Measurements from ENCODE around the gene NFU1. TPM values are rescaled to one million over a fixed set of nuclear protein-coding genes. Genes with fewer than 3 reads are reported as not detected.

Gene NFU1
- total RNA-seq, 4 donors from 2014 or later, result 36.5 to 84.8 (median 47.3) TPM

DNA sequence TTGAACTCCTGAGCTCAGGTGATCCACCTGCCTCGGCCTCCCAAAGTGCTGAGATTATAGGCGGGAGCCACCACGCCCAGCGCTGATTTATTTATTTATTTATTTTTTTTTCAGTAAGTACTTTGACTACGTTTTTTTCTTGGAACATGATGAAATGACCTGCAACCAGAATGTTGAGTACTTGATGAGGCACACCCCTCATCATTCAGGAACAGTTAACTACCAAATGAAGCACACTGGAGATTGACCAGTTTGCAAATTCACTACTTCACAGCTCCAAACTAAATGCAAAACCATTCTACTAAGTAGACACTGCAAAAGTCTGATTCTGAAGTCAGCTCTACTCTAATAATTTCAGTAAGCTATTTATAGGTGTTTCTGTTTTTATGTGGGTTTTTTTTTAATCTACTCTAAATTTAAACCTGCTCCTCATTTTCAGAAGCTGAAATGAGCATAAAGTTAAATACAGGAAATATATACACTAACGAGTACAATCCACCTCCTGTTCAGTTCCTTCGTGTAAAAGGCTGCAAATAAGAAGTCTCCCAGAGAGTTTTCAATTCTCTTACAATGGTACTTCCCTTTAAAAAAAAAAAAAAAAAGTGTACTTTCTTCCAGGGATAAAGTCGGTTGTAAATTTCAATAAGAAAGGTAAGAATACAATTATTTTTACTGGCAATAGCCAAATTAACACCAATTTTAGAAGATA lies 51.6 kb downstream of the NFU1 start:
- TF ChIP-seq, protein P1, sequence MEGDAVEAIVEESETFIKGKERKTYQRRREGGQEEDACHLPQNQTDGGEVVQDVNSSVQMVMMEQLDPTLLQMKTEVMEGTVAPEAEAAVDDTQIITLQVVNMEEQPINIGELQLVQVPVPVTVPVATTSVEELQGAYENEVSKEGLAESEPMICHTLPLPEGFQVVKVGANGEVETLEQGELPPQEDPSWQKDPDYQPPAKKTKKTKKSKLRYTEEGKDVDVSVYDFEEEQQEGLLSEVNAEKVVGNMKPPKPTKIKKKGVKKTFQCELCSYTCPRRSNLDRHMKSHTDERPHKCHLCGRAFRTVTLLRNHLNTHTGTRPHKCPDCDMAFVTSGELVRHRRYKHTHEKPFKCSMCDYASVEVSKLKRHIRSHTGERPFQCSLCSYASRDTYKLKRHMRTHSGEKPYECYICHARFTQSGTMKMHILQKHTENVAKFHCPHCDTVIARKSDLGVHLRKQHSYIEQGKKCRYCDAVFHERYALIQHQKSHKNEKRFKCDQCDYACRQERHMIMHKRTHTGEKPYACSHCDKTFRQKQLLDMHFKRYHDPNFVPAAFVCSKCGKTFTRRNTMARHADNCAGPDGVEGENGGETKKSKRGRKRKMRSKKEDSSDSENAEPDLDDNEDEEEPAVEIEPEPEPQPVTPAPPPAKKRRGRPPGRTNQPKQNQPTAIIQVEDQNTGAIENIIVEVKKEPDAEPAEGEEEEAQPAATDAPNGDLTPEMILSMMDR (IDR thresholded peaks at IDR 0.05), result no peak
- DNase-seq (ENCODE audit: low spot score) (no peak), ATAC-seq (ENCODE audit: low FRiP score) (no peak)

DNA sequence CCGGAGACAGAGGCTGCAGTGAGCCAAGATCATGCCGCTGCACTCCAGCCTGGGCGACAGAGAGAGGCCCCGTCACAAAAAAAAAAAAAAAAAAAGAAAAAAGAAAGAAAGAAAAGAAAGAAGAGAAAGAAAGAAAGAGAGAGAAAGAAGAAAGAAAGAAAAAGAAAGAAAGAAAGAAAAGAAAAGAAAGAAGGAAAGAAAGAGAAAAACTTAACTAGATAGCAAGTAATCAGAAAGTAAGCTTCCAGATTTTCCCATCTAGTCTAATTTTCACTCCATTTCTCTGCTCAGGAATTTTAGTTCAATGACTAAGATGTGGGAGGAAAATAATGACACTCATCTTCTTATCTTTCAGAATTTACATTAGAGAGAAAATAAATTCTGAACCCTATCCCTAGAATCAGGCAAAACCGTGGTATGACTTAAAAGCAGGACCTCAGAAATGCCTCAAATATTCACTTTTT lies 52.6 kb downstream of the NFU1 start:
- no peak for DNase-seq (ENCODE audit: low spot score)
- TF ChIP-seq, protein P1 (IDR thresholded peaks at IDR 0.05), result no peak
- no peak for ATAC-seq (ENCODE audit: low FRiP score)

DNA sequence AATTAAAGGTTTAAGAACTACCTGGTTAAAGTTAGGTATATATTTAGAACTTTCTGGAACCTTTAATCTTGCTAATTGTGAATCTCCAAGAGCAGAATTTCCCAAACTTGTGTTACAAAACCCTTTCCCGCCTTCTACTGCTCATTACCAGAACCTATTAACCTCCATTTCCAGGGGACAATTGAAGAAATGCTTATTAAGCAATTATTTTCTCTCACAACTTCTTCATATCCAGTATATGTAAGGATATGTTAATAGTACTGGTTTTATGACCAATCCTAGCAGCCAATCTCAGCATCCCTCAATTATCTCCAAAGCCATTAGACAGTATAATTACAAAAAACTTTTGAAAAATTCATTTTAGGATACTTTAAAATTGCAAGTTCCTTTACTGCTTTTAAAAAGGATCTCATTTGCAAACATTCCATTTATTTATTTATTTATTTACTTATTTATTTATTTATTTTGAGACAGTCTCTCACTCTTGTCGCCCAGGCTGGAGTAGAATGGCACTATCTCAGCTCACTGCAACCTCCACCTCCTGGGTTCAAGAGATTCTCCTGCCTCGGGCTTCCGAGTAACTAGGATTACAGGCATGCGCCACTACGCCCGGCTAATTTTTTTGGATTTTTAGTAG lies 53.9 kb downstream of the NFU1 start:
- no peak for ATAC-seq (ENCODE audit: low FRiP score)
- DNase-seq (ENCODE audit: low spot score), result no peak
- TF ChIP-seq, protein P1 (IDR thresholded peaks at IDR 0.05), result no peak

DNA sequence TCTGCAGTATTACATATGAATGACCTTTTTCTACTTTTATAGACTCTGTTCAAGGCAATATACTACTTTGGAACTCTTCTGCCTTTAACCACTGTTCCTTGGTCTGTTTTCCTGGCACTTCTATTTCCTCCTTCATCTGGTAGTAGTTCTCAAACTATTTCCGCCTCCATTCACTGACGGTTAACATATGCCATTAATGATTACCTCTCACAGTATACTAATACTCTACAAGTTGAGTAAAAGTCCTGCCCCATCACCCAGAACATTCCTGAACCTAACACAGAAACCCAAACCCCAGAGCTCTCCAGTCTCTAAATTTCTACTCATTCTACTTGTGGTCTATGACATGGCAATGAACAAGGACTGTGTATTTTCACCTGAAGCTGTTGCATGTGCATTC lies 54.7 kb downstream of the NFU1 start:
- DNase-seq (ENCODE audit: low spot score) (no peak), ATAC-seq (ENCODE audit: low FRiP score) (no peak)
- TF ChIP-seq, protein P1 (IDR thresholded peaks at IDR 0.05), result no peak

DNA sequence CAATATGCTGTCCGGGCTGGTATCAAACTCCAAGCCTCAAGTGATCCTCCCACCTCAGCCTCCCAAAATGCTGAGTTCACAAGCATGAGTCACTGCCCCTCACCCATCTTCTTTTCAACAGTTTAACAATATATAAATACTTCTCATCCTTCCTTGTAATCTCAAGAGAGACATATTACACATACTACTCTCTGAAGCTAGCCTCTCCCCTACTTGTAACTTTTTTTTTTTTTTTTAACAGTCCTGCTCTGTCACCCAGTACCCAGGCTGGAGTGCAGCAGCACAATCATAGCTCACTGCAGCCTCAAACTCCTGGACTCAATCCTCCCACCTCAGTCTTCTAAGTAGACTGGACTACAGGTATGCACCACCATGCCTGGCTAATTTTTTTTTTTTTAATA lies 55.9 kb downstream of the NFU1 start:
- TF ChIP-seq, protein P1 (IDR thresholded peaks at IDR 0.05), result no peak
- DNase-seq (ENCODE audit: low spot score) (no peak), ATAC-seq (ENCODE audit: low FRiP score) (no peak)

DNA sequence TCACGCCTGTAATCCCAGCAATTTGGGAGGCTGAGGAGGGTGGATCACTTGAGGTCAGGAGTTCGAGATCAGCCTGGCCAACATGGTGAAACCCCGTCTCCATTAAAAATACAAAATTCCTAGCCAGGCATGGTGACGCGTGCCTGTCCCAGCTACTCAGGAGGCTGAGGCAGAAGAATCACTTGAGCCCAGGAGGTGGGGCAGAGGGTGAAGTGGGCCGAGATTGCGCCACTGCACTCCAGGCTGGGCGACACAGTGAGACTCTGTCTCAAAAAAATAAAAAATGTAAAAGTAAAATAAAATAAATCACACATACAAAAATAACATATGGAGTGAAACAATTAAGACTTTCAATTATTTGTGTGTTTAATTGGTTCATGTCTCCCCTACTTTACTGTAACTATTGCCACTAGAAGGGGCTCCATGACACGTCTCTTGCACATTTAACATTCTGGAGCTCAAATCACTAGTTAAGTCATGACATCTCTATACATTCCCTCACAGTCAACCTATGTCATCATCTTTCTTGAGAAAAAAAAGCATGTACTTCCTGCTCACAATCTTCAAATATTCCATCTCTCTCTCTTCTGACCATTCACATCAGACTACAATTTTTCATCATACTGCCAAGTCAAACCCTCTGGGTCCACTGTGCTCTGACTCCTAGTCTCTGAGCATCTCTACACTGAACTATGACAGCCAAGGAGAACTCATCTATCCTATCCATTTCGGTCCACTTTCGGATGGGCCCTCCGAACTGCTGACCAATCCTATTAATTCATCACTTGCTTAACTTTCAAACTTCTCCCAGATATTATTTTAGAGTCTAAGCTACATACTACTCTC lies 56.9 kb downstream of the NFU1 start:
- no peak for DNase-seq (ENCODE audit: low spot score)
- no peak for ATAC-seq (ENCODE audit: low FRiP score)
- TF ChIP-seq, protein P1 (IDR thresholded peaks at IDR 0.05), result no peak
